Right atrium auricular region (tissue), 2 donors: ENCODE measurements around the gene SPAG5. TPM values are rescaled to one million over a fixed set of nuclear protein-coding genes. Genes with fewer than 3 reads are reported as not detected.

Experiments used
- DNase-seq: peaks from one replicate; pipeline ENCODE4 v3.0.0-alpha.2; 2019; ENCODE audit warnings: low spot score
- H3K27ac ChIP-seq, 2 donors: fragments of 200-600 bp; sonication (generic); 1 replicate in 1 of 2; 2 replicates in 1 of 2; pipeline ENCODE4 v1.5.1; 2016 to 2019
- H3K27me3 ChIP-seq, 2 donors: fragments of 200-600 bp; sonication (generic); one replicate each; pipeline versions ENCODE4 v1.5.1 to v1.6.0; 2017 to 2019
- H3K36me3 ChIP-seq: fragments of 200-600 bp; sonication (generic); one replicate; pipeline ENCODE4 v1.5.1; 2016
- H3K4me1 ChIP-seq, 2 donors: fragments of 200-600 bp; sonication (generic); one replicate each; pipeline versions ENCODE4 v1.5.1 to v1.6.0; 2017 to 2019
- H3K4me3 ChIP-seq, 2 donors: fragments of 200-600 bp; sonication (generic); 1 replicate in 1 of 2; 2 replicates in 1 of 2; pipeline ENCODE4 v1.5.1; 2017 to 2019; ENCODE audit warnings: mild to moderate bottlenecking in 1 of 2, moderate library complexity in 1 of 2
- H3K9me3 ChIP-seq, 2 donors: fragments of 200-600 bp; sonication (generic); one replicate each; pipeline ENCODE4 v1.5.1; 2019
- total RNA-seq, 2 donors: library from RNA; depleted of rRNA; stranded (reverse); fragments of >200 nt; gene quantifications; one replicate each; pipeline ENCODE4 v1.1.0, GENCODE V29; 2016
- TF ChIP-seq, protein P1 (sequence below), 2 donors: fragments of 200-600 bp; sonication (generic); IDR thresholded peaks; one replicate each; pipeline ENCODE4 v1.5.1; 2019; ENCODE audit warnings: antibody characterized with exemption in 2 of 2

SPAG5 gene
- total RNA-seq, 2 donors from 2014 or later: 0.98 to 1.1 TPM

DNA sequence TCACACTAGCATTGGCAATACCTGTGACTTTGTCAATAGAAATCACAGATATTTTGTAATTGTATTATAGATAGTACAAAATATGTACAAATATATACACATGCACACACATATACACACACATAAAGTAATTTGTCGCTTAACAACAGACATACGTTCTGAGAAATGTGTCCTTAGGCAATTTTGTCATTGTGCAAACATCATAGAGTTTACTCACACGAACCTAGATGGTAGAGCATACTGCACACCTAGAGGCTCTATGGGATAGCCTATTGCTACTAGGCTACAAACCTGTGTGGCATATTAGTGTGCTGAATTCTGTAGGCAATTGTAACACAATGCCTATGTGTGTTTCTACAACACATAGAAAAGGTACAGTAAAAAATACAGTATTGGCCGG, 57.4 kb downstream of the SPAG5 start:
- Histone ChIP-seq H3K27me3 (no peaks in the 10 kb centered on the region), H3K9me3 (no peaks in the 10 kb centered on the region), H3K4me1 (no peaks in the 10 kb centered on the region), H3K36me3 (peaks cover under 1% of the 10 kb centered on the region), H3K4me3 (no peak overlapping the region), H3K27ac (no peak overlapping the region)
- no peak for DNase-seq
- TF ChIP-seq, protein P1, sequence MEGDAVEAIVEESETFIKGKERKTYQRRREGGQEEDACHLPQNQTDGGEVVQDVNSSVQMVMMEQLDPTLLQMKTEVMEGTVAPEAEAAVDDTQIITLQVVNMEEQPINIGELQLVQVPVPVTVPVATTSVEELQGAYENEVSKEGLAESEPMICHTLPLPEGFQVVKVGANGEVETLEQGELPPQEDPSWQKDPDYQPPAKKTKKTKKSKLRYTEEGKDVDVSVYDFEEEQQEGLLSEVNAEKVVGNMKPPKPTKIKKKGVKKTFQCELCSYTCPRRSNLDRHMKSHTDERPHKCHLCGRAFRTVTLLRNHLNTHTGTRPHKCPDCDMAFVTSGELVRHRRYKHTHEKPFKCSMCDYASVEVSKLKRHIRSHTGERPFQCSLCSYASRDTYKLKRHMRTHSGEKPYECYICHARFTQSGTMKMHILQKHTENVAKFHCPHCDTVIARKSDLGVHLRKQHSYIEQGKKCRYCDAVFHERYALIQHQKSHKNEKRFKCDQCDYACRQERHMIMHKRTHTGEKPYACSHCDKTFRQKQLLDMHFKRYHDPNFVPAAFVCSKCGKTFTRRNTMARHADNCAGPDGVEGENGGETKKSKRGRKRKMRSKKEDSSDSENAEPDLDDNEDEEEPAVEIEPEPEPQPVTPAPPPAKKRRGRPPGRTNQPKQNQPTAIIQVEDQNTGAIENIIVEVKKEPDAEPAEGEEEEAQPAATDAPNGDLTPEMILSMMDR (IDR thresholded peaks at IDR 0.05): no peak

DNA sequence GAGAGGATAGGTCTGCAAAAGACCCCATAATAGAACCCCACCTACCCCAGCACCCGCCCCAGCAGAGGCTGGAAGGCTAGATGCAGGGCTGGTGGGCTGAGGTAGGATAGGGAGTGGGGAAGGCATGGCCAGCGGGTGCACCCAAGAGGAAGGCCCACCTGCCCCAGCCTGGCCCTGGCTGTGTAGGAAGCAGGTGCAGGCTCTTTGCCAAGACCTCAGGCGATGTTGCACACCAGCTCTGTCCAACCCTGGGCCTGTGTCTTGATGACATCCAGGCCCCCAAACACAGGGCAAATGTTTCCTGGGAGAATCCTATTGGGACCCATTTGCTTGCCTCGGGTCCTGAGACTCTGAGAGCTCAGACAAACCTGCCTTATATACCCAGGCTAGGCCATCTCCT, 58.6 kb downstream of the SPAG5 start:
- no peaks in the 10 kb centered on the region for H3K27me3 ChIP-seq
- no peaks in the 10 kb centered on the region for H3K36me3 ChIP-seq
- H3K4me3 ChIP-seq: no peak overlapping the region
- H3K9me3 ChIP-seq: no peaks in the 10 kb centered on the region
- TF ChIP-seq, protein P1 (IDR thresholded peaks at IDR 0.05): no peak
- no peak overlapping the region for H3K27ac ChIP-seq
- no peaks in the 10 kb centered on the region for H3K4me1 ChIP-seq
- no peak for DNase-seq

GRCh38 chr17:28538296-28538895, 60.4 kb downstream of the SPAG5 start:
- H3K4me1 ChIP-seq: no peaks in the 10 kb centered on the region
- no peaks in the 10 kb centered on the region for H3K36me3 ChIP-seq
- no peaks in the 10 kb centered on the region for H3K9me3 ChIP-seq
- no peaks in the 10 kb centered on the region for H3K27me3 ChIP-seq
- no peak overlapping the region for H3K27ac ChIP-seq
- H3K4me3 ChIP-seq: no peak overlapping the region
- no peak for DNase-seq
- TF ChIP-seq, protein P1 (IDR thresholded peaks at IDR 0.05): no peak

- no peak overlapping the region for H3K27ac ChIP-seq
- H3K27me3 ChIP-seq: no peaks in the 10 kb centered on the region
- H3K9me3 ChIP-seq: no peaks in the 10 kb centered on the region
- DNase-seq: no peak
- H3K36me3 ChIP-seq: no peaks in the 10 kb centered on the region
- H3K4me1 ChIP-seq: no peaks in the 10 kb centered on the region
- TF ChIP-seq, protein P1 (IDR thresholded peaks at IDR 0.05): no peak
- no peak overlapping the region for H3K4me3 ChIP-seq
These were observed 61.6 kb downstream of the SPAG5 start for GRCh38 chr17:28537219-28537610.

GRCh38 chr17:28536532-28537218, 62.1 kb downstream of the SPAG5 start:
- TF ChIP-seq, protein P1 (IDR thresholded peaks at IDR 0.05): no peak
- DNase-seq: no peak
- H3K9me3 ChIP-seq: no peaks in the 10 kb centered on the region
- H3K27me3 ChIP-seq: no peaks in the 10 kb centered on the region
- no peak overlapping the region for H3K27ac ChIP-seq
- no peaks in the 10 kb centered on the region for H3K4me1 ChIP-seq
- H3K36me3 ChIP-seq: no peaks in the 10 kb centered on the region
- H3K4me3 ChIP-seq: no peak overlapping the region
